PC-9 (cell line): ENCODE measurements around the gene SURF4.

ENCODE experiments used
- CTCF ChIP-seq: fragments of 200-600 bp; sonication (generic); conservative IDR thresholded peaks from 2 replicates; pipeline ENCODE4 v1.6.1; 2017; ENCODE audit warnings: mixed run types, antibody characterized with exemption, mild to moderate bottlenecking, moderate library complexity
- EZH2 ChIP-seq: fragments of 200-600 bp; sonication (generic); IDR thresholded peaks from 2 replicates; pipeline ENCODE4 v1.8.0; 2017; ENCODE audit warnings: antibody characterized with exemption, low read depth

- no peak for TF ChIP-seq EZH2
- TF ChIP-seq CTCF = no peak
Measured at GRCh38 chr9:133386338-133386737, 10.5 kb upstream of the SURF4 start.
